ENCODE data around the gene DOCK9. TPM values are rescaled to one million over a fixed set of nuclear protein-coding genes. Genes with fewer than 3 reads are reported as not detected.

The DOCK9 gene
- total RNA-seq, 1 experiment from 2014 or later: 9.4 TPM

DNA sequence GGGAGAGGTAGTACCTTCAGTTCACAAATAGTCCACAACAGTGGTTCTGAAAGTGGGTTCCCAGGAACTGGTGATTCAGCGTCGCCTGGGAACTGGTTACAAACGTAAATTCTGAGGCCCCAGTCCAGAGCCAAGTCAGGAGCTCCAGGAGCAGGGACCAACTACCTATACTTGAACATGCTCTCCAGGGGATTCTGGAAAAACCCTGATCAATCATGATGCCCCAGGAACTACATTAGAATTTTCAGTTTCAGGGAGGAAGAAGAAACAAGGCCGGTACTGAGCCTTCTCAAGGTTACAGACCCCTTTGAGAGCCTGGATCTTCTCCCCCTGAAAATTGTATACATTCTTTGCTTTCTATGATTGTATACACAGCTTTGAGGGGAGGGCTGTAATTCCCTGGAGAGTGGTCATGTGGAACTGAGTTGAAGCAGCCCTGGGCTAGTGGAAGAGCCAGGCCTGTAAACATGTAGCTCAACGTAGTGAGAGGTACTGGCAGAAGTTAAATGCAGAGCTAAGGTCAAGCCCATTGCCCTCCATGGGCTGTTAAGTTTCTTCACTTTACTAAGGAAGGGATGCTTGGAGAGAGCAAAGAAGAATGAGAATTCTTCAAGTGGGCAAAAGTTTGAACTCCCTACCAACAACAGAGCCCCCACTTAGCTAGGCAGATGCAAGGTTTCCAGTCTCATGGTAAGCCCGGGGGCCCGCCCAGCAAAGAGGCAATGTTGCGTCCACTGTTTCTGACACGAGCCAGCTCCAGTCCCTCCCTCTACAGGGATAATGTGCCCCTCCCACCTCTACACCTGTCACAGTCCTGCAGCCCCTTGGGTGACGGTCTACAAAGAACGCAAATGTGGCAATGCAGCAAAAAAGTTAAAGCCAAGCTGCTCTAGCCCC lies 17.0 kb downstream of the DOCK9 start:
- in situ Hi-C loops (cut with HindIII; ENCODE audit: low pct_unique_long_range_greater_than_20kb, low sequenced_read_pairs): no loop called here
- DNase-seq (ENCODE audit: low read depth): no peak

DNA sequence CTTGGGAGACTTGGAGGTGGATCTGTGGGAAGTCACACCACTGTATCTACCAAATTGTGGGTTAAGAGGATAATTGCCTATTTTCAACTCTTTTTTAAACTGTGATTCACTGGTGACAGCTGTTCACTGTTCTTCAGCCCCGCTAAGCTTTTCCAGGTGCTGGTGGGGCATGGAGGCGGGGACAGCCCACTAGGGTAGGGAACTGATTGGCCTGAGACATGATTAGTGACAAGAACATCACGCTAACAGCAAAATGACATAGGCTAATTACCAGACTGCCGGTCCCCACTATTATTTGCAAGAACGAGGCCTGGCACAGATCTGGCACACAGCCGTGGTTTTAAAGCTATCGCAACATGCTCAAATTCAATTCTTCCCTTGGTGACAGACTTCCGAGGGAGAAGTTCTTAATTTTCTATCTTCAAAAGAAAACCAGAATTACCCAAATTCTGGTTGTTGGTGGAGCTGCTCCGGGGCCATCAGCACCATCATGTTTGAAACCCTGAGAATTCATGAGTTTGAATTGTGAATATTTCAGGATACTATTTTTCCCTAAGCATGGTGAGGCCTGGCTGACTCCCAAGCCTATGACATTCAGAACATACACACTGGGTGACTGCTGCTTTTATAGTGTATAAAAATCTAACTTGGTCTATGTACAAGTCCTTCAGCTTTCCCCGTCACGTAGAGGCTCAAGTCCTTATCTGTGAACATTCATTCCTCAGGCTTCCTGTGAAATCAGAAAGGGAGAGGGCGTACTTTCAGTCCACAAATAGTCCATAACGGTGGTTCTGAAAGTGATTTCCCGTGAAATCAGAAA lies 17.9 kb downstream of the DOCK9 start:
- in situ Hi-C loops (cut with HindIII; ENCODE audit: low pct_unique_long_range_greater_than_20kb, low sequenced_read_pairs): no loop called here
- no peak for DNase-seq (ENCODE audit: low read depth)

DNA sequence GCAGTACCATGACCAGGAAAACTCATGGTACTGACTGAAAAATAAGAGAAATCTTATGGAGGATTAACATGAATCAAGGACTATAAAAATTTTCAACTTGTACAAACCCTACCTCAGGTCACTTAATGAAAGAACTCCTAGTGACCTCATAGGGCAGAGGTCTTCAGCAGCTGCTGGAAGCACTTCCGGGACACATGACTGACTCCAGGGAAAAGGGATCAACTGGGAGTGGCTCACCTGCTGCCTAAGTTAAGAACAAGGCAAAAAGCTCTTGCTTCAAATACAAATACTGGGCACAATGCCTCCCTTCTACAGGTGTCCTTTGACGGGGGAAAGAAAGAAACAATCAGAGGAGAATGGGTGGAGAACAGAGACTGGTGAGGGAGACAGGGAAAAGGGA lies 18.6 kb downstream of the DOCK9 start:
- in situ Hi-C loops (cut with HindIII; ENCODE audit: low pct_unique_long_range_greater_than_20kb, low sequenced_read_pairs): no loop called here
- DNase-seq (ENCODE audit: low read depth): no peak

DNA sequence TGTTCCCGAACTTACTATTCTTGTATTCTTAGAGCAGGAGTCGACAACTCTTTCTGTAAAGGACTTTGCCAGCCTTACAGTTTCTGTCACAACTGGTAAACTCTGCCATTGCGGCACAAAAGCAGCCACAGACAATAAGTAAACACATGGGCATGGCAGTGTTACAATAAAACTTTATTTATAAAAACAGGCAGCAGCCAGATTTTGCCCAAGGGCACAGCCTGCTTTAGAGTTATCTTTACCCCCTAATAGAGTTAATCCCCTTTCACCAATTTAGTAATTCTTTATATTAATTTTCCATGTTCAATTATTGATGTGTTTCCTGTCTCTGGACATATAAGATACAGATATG lies 19.4 kb downstream of the DOCK9 start:
- DNase-seq (ENCODE audit: low read depth): no peak
- in situ Hi-C loops (cut with HindIII; ENCODE audit: low pct_unique_long_range_greater_than_20kb, low sequenced_read_pairs): no loop called here

DNA sequence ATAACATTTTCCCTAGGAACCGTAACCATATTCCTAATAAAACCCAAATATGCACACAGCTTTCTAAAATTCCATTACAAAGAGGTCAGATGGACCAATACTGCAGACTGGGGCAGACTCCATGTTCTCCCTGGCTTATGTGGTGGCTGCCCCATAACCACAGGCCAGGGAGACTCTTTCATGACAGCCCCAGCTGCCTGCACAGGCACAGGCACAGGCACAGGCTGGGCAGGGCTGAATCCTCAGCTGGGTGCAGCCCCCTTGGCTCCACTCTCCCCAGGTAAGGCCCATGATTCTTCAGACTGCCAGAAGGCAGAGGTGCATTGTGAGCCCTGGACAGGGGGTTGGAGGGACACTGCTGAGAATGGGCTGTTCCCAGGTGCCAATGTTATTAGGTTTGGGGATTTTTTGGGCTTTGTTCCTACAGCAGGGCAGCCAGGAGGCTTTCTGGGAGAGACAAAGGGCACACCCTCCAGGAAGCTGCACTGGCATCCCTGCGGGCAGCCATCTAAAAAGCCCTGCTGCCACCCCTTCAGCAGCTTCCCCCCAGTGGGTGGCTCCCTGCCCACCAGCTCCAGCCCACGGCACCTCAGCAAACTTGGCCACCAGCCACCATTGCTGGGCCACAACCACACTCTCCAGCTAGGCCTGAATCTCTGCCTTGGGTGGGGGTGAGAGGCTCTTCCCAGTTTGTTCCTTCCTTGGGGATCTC lies 20.0 kb downstream of the DOCK9 start:
- DNase-seq (ENCODE audit: low read depth): no peak
- in situ Hi-C loops (cut with HindIII; ENCODE audit: low pct_unique_long_range_greater_than_20kb, low sequenced_read_pairs): no loop called here

DNA sequence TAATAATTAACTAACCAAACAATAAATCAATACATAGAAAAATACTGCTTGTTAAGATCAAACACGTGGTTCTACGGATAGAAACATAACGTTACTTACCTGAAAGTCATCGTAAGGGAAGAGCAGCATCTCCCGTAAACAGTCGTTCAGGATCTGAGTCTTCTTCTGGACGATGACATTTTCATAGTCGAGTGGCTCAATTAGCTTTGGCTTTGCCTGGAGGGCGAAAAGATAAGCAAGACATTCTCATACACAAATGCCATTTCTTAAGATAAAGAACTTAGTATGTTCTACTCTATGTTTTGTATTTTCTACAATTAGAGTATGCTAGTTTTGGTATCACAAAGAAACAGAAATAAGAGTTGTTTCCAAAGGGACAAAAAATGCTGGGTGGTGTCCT lies 22.5 kb downstream of the DOCK9 start:
- in situ Hi-C loops (cut with HindIII; ENCODE audit: low pct_unique_long_range_greater_than_20kb, low sequenced_read_pairs): no loop called here
- no peak for DNase-seq (ENCODE audit: low read depth)

DNA sequence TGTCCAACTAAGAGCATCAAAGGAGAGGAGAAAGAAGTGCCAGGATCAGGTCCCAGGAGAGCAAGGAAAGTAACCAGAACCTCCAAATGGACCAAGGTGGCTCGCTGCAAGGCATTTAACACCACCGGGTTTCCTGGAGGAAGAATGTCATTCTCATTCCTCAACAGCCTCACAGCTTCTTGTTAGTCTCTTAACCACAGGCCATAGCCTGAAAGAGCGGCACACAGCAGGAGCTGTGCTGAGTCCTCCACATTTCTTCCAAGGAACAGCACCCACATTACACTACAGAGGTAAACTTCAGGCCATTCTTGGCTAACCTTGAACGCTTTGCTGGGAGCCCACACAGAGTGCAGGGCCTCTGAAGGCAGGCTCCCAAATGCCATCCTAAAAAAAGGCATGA lies 23.6 kb downstream of the DOCK9 start:
- DNase-seq (ENCODE audit: low read depth): no peak
- in situ Hi-C loops (cut with HindIII; ENCODE audit: low pct_unique_long_range_greater_than_20kb, low sequenced_read_pairs): no loop called here

DNA sequence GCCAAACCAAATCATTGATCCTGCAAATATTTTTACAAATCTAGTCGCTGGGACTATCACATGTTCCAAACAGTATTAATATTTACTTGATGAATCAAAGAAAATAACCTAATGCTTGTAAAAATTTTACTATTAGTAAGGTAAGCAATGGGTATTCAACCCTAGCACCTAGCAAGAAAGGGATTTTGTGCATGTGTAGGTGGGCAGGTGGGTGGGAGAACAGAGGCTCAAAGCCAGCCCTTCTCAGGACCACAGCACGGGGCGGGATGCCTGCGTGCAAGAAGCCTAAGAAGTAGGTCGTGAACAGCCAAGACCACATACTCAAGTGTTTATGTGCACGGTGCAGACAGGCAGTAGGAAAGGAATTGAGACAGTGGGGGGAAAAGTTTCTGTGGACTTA lies 26.6 kb downstream of the DOCK9 start:
- in situ Hi-C loops (cut with HindIII; ENCODE audit: low pct_unique_long_range_greater_than_20kb, low sequenced_read_pairs): no loop called here
- no peak for DNase-seq (ENCODE audit: low read depth)

DNA sequence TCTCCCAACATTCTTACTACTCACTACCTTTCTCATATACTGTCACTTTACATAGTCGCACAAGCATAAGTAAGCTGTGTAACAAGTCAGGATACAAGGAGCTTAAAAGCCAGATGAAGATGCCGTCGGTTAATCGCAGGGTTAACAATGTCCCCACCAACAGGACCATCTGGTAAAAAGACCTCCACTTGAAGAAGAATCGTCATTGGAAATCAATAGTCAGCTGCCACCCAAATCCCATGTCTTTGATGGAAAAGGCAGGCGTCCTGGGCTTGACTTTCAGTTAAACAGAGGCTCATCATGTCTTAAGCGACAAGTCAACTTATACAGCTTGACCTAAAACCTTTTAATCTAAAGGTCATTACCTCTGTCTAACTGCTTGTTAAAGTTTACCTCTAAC lies 27.2 kb downstream of the DOCK9 start:
- in situ Hi-C loops (cut with HindIII; ENCODE audit: low pct_unique_long_range_greater_than_20kb, low sequenced_read_pairs): no loop called here
- DNase-seq (ENCODE audit: low read depth): no peak

DNA sequence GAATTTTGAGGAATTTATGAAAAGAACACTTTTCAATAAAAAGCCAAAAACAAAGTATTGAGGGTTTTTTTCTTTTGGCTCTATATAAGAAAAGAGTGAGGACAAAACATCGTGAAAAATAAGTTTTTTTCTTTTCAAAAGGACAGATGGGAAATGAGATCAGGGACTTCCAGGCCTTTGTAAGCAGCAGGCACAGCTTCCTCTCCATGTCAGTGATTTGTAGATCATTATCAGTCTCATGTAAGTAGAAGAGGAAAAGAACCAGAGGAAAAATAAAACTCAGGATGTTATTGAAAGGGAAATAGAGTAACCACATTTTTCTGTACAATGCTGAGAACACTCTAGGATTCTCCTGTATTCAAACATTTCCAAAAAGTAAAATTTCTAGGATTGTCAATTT lies 29.9 kb downstream of the DOCK9 start:
- no peak for DNase-seq (ENCODE audit: low read depth)
- in situ Hi-C loops (cut with HindIII; ENCODE audit: low pct_unique_long_range_greater_than_20kb, low sequenced_read_pairs): no loop called here

DNA sequence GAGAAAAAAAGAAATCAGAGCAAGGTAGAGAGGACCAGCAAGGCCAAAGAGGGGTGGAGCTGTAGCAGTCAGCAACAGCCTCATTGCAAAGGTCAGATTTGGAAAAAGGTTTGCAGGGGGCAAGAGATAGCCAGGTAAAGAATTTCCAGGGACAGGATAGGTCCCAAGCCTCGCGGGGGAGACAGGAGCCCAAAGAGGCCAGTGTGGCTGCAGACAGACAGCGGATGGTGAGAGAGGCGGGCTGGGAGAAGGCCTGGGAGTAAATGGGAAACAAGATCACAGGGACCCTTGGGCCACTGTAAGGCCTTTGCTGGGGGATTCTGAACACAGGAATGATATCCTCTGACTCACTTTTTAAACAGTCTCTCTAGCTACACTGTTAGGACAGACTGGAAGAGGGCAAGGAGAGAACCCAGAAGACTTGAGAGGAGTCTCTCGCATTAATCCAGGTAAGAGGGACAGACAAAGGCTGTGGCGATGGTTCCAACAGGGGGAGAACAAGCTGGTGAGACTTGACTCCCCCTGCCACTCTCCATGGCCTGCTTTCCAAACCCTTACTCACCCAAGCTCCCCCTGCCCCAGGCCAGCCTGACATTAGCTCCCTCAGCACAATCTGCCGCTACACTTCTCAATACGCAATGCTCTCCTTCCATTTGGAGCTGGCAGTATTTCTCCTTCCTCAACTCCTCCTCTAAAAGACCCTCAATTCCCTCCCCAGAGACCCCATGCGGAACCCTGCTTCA lies 31.8 kb downstream of the DOCK9 start:
- DNase-seq (ENCODE audit: low read depth): no peak
- in situ Hi-C loops (cut with HindIII; ENCODE audit: low pct_unique_long_range_greater_than_20kb, low sequenced_read_pairs): no loop called here

DNA sequence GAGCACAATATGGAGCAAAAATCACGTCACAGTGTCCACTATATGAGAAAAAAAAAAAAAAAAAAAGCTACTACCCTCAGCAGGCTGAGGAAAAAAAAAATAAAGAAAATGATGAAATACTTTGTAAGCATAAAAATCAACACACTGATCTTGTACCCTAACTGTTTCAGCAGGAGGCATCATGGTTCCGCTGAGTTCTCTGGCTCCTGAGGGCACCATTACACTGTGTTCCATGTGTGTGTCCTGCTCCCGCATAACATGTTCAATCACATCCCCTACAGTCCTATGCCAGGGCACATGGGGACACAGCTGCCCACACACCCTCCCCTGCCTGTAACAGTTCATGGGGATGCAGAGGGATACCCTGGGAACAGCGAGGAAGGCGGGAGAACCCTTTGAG lies 33.5 kb downstream of the DOCK9 start:
- in situ Hi-C loops (cut with HindIII; ENCODE audit: low pct_unique_long_range_greater_than_20kb, low sequenced_read_pairs): no loop called here
- no peak for DNase-seq (ENCODE audit: low read depth)

DNA sequence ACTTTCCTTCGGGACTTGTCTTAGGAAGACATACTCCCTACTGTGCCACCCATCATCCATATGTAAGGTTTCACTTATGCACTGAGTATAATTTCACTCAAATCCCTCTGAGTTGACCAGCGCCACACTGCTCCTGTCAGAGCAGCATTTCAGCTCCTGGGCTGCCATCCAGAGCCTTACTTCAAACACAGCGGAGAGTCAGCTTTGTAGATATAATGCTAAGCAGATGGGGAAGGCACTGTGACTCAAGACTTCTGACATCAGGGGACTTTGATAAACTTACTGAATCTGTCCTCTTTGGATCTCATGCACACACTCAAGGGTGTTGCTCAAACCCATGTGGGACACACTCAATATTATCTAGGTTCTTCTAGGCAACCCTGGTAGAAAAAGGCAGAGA lies 34.9 kb downstream of the DOCK9 start:
- in situ Hi-C loops (cut with HindIII; ENCODE audit: low pct_unique_long_range_greater_than_20kb, low sequenced_read_pairs): no loop called here
- DNase-seq (ENCODE audit: low read depth): no peak

DNA sequence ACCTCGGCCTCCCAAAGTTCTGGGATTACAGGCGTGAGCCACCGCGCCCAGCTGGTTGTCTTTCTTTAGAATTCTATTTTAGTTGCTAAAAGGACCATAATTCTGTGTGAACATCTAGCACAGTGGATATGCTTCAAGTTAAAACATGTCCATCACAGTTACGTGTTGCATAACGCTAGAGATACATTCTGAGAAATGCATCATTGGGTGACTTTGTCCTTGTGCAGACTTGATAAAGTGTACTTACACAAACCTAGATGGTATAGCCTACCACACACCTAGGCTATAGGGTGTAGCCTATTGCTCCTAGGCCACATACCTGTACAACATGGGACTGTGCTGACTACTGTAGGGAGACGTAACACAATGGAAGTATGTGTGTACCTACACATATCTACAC lies 35.4 kb downstream of the DOCK9 start:
- DNase-seq (ENCODE audit: low read depth): no peak
- in situ Hi-C loops (cut with HindIII; ENCODE audit: low pct_unique_long_range_greater_than_20kb, low sequenced_read_pairs): no loop called here

DNA sequence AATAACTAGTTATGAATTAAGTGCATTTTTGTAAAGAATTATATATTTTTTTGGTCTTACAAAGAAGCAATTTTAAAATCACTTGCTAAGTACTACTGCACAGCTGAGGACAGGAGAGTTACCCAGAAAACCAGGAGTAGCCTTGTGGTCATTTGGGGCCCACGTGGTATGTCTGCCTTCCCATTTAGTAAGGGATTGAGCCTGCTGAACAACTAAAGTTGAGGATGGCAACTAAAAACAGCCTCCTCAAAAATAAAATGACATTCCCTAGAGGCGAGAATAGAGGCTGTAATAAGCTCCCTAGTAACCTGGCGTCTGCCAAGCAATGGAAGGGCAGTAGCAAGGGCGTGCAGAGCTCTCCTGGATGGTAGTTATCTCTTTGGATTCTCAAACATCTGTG lies 36.3 kb downstream of the DOCK9 start:
- in situ Hi-C loops (cut with HindIII; ENCODE audit: low pct_unique_long_range_greater_than_20kb, low sequenced_read_pairs): no loop called here
- no peak for DNase-seq (ENCODE audit: low read depth)

DNA sequence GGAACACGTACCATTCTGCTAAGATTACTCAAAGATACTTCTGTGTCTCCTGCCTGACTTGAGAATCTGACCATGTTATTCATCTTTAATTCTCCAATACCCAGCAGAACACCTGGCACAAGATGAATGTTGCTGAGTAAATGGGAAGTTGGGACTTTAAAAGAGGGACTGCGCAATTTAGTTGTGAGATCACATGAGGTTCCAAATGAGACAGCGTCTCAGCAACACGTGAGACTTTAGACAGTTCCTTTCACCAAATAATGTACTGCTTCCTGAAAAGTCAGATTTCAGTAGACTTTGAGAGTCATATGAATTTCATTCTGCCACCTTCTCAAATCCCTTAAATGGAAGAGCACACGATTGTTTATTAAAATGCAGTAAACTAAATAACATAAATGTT lies 36.7 kb downstream of the DOCK9 start:
- in situ Hi-C loops (cut with HindIII; ENCODE audit: low pct_unique_long_range_greater_than_20kb, low sequenced_read_pairs): no loop called here
- no peak for DNase-seq (ENCODE audit: low read depth)

DNA sequence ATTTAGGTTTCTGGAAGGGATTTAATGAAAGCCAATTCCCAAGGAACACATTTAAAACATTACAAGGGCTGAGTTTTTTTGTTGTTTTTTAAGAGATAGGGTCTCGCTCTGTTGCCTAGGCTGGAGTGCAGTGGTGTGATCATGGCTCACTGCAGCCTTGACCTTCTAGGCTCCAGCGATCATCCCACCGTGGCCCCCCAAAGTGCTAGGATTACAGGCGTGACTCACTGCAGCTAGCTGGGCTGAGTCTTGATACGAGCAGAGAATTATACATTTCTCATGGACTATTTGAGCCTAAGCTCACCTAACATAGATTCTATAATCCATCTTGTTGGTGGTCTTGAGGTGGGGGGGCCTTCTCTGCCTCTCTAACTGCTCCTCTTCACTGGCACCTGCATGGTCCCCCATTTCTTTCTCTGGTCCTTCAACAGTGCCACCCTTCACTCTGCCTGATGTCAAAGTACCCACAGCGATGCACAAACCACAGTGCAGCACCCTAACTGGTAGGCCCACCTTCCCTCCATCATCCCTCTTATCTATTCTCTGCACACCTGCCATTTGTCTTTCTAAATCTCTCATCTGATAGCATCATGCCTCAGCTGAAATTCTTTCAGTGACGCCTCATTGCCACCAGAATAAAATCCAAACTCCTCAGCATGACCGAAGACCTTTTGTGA lies 37.4 kb downstream of the DOCK9 start:
- in situ Hi-C loops (cut with HindIII; ENCODE audit: low pct_unique_long_range_greater_than_20kb, low sequenced_read_pairs): no loop called here
- no peak for DNase-seq (ENCODE audit: low read depth)

DNA sequence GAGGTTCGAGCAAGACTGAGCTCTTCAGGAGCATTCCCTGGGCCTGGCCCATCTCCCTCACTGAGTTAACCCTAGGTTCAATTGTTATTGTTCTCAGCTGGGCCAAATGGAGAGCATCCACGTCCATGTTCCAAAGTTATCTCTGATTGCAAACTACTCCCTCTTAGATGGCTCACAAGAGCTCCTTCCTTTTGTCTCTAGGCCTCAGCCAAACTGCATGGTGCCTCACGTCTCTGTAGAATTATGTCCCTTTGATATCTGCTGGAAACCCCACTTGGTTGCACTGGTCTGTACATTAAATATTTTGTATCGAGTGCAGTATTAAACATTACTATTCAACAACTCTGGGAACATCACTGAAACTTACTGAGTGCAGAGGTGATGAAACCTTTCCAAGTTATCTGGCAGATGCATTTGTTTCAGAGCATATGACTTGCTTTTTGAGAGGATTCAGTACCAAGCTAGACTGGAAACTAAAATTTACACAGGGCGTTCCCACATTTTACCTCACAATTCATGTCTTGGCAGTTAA lies 38.1 kb downstream of the DOCK9 start:
- DNase-seq (ENCODE audit: low read depth): no peak
- in situ Hi-C loops (cut with HindIII; ENCODE audit: low pct_unique_long_range_greater_than_20kb, low sequenced_read_pairs): no loop called here

All from Caki2 (cell line).